Measurements from ENCODE around the gene C14orf119. TPM values are rescaled to one million over a fixed set of nuclear protein-coding genes. Genes with fewer than 3 reads are reported as not detected.

Gene C14orf119
- total RNA-seq, 1 experiment from 2014 or later: 65.1 TPM

GRCh38 chr14:23085458-23085857, 9.8 kb upstream of the C14orf119 start:
- Histone ChIP-seq H3K23ac (ENCODE audit: insufficient read length, low read depth, low read length) (no peak overlapping the region), H3K23me2 (ENCODE audit: insufficient read length, low read depth, low read length, poor library complexity, severe bottlenecking) (no peaks in the 10 kb centered on the region), H3K27ac (ENCODE audit: insufficient read length, low read depth, low read length) (no peak overlapping the region), H3K79me2 (ENCODE audit: insufficient read depth, low read length) (no peaks in the 10 kb centered on the region), H3T11ph (ENCODE audit: low read length) (no peak overlapping the region), H4K20me1 (ENCODE audit: control insufficient read depth, insufficient read depth, insufficient read length) (no peaks in the 10 kb centered on the region), H3K9ac (ENCODE audit: extremely low read depth, insufficient read length, low read length) (no peak overlapping the region), H3K4me2 (ENCODE audit: insufficient read depth, insufficient read length, low read length) (no peak overlapping the region), H2BK120ac (ENCODE audit: low read depth, low read length, poor library complexity, severe bottlenecking) (no peak overlapping the region), H3K4me1 (ENCODE audit: insufficient read depth, low read length) (no peaks in the 10 kb centered on the region), H4K8ac (replicated peaks; ENCODE audit: insufficient read length, low read depth, low read length) (no peak overlapping the region), H2BK15ac (ENCODE audit: low read depth, low read length) (no peak overlapping the region), H2BK20ac (ENCODE audit: low read depth, low read length, poor library complexity, severe bottlenecking) (no peak overlapping the region), H3K79me1 (ENCODE audit: insufficient read depth, low read depth, low read length, poor library complexity, severe bottlenecking) (no peaks in the 10 kb centered on the region), H2AFZ (ENCODE audit: low read length) (no peak overlapping the region), H3K18ac (ENCODE audit: insufficient read length, low read depth, low read length) (no peak overlapping the region), H2BK12ac (ENCODE audit: insufficient read length, low read depth, low read length) (no peak overlapping the region), H4K5ac (ENCODE audit: insufficient read length, low read depth, low read length) (no peak overlapping the region), H3K14ac (ENCODE audit: insufficient read depth, low read length) (no peak overlapping the region), H2BK5ac (ENCODE audit: insufficient read length, low read length) (no peak overlapping the region), H4K91ac (ENCODE audit: insufficient read length, low read depth, low read length) (no peak overlapping the region), H3K9me3 (ENCODE audit: control insufficient read depth, low read depth, low read length) (no peaks in the 10 kb centered on the region), H3K4ac (ENCODE audit: low read depth, low read length) (no peak overlapping the region), H2AK5ac (ENCODE audit: insufficient read length, low read length) (no peak overlapping the region), H3K27me3 (ENCODE audit: insufficient read depth, low read length) (no peaks in the 10 kb centered on the region), H3K56ac (ENCODE audit: insufficient read length, low read depth, low read length) (no peak overlapping the region)
- Mint-ChIP-seq H3K36me3 (ENCODE audit: insufficient read depth in 1 of 3, low read depth in 3 of 3) (peaks cover 49 to 93% (median 87%) of the 10 kb centered on the region in 3 experiments; a peak in 6 of 7 replicates), H3K27me3 (ENCODE audit: low read depth) (no peaks in the 10 kb centered on the region), H3K4me3 (no peak overlapping the region), H3K4me1 (no peaks in the 10 kb centered on the region), H3K27ac (peak overlapping the region in 1 of 3 experiments; percentile 46; a peak in 1 of 7 replicates), H3K9me3 (no peaks in the 10 kb centered on the region; a peak in 1 of 5 replicates)
- no peak for TF ChIP-seq CTCF (conservative IDR thresholded peaks at IDR 0.05)
- no CpG with 5 or more reads among the region's 3 CpGs for WGBS (ENCODE audit: extremely low coverage, insufficient read length, low lambda C conversion rate)
- no peak for DNase-seq

Data from H9 (cell line).